ENCODE results near the gene TTC9B. TPM values are rescaled to one million over a fixed set of nuclear protein-coding genes. Genes with fewer than 3 reads are reported as not detected.

The TTC9B gene
- total RNA-seq, 4 donors from 2014 or later, result not detected

DNA sequence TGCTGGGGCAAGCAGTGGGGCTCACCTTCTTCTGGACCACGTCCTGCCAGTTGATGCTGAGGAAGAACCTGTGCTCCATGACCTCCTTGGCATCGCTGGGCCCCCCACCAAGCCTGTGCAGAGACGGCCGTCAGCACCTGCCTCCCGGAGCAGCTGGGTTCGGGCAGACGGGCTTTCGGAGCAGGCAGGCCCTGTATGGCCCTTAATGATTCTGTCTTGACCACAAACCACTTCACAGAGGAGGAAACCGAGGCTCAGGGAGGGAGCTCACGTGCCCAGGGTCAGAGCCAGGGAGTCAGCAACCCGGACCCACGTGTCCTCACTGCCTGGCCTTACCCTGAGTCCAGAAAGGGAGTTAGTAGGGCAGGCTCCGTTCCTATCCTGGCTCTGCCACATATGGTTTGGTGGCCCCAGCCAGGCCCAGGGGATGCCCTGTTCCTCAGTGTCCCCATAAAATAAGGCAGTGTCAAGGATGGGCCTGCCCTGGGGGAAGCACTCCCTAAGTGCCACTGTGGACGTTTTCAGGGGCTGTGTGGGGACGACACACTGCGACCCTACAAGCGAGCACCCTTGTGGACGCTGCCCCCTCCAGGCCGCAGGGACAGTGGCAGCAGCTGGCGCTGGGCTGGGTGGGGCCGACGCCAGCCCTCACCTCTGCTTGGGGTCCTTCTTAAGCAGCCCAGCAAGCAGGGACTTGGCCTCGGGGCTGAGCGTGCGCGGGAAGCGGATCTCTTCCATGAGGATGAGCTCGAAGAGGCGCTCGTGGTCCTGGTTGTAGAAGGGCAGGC, 17.2 kb upstream of the TTC9B start:
- Histone ChIP-seq H3K27me3 (no peaks in the 10 kb centered on the region), H3K4me3 (no peak overlapping the region), H3K27ac (no peak overlapping the region), H3K36me3 (peaks cover 3 to 76% of the 10 kb centered on the region in 2 donors), H3K4me1 (peaks cover 4 to 14% of the 10 kb centered on the region in 2 donors), H3K9me3 (no peaks in the 10 kb centered on the region)
- TF ChIP-seq POLR2A (IDR thresholded peaks at IDR 0.05), result no peak
- TF ChIP-seq, protein P1, sequence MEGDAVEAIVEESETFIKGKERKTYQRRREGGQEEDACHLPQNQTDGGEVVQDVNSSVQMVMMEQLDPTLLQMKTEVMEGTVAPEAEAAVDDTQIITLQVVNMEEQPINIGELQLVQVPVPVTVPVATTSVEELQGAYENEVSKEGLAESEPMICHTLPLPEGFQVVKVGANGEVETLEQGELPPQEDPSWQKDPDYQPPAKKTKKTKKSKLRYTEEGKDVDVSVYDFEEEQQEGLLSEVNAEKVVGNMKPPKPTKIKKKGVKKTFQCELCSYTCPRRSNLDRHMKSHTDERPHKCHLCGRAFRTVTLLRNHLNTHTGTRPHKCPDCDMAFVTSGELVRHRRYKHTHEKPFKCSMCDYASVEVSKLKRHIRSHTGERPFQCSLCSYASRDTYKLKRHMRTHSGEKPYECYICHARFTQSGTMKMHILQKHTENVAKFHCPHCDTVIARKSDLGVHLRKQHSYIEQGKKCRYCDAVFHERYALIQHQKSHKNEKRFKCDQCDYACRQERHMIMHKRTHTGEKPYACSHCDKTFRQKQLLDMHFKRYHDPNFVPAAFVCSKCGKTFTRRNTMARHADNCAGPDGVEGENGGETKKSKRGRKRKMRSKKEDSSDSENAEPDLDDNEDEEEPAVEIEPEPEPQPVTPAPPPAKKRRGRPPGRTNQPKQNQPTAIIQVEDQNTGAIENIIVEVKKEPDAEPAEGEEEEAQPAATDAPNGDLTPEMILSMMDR (IDR thresholded peaks at IDR 0.05 in 4 of 5, conservative IDR thresholded peaks at IDR 0.05 in 1 of 5), result no peak
- intact Hi-C loops (cut with DNase I; ENCODE audit: low total_unique reads) (no loop called here), in situ Hi-C loops (cut with MboI; ENCODE audit: low sequenced_read_pairs in 4 of 4) (no loop called here)
- ATAC-seq, result no peak
- no peak for DNase-seq

DNA sequence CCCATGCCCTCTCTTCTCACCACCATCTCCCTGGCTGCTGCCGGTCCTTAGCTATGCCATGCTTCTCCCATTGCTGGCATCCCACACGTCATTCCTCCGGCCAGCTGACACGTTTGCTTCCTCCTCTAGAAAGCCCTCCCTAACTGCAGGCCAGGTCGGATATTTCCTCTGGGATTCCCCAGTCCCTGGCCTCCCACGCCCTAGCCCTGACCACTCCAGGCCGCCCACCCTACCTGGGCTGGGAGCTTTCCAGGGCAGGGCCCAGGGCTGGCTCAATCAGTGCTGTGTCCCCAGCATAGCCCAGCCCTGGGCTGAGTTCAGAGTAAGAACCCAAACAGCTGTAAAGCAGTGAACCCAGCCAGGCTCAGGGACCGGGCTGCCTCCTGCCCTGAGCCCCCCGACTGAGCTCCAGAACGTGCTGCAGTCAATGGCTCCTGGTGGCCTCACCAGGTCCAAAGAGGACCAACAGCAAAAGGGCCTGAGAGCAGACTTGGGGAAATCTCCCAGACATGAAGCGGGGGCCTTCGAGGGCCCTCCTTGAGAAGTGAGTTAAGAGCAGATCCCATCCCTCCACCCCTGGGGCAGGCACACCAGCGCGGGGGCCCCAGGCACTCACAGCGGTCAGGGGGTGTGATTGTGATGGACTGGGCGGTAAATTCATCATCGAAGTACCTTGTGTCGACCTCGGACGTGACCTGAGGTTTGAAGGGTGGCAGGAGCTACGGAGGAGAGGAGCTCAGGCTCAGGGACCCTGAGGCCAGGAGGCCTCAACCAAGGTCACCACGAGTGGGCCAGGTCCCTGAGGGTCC, 16.4 kb upstream of the TTC9B start:
- Histone ChIP-seq H3K4me1 (peaks cover 5 to 17% of the 10 kb centered on the region in 2 donors), H3K36me3 (peaks cover 3 to 68% of the 10 kb centered on the region in 2 donors), H3K9me3 (no peaks in the 10 kb centered on the region), H3K27ac (no peak overlapping the region), H3K27me3 (no peaks in the 10 kb centered on the region), H3K4me3 (no peak overlapping the region)
- DNase-seq, result no peak
- no peak for TF ChIP-seq POLR2A (IDR thresholded peaks at IDR 0.05)
- TF ChIP-seq, protein P1 (IDR thresholded peaks at IDR 0.05 in 4 of 5, conservative IDR thresholded peaks at IDR 0.05 in 1 of 5), result no peak
- intact Hi-C loops (cut with DNase I; ENCODE audit: low total_unique reads), result no loop called here
- no peak for ATAC-seq
- in situ Hi-C loops (cut with MboI; ENCODE audit: low sequenced_read_pairs in 4 of 4), result no loop called here

DNA sequence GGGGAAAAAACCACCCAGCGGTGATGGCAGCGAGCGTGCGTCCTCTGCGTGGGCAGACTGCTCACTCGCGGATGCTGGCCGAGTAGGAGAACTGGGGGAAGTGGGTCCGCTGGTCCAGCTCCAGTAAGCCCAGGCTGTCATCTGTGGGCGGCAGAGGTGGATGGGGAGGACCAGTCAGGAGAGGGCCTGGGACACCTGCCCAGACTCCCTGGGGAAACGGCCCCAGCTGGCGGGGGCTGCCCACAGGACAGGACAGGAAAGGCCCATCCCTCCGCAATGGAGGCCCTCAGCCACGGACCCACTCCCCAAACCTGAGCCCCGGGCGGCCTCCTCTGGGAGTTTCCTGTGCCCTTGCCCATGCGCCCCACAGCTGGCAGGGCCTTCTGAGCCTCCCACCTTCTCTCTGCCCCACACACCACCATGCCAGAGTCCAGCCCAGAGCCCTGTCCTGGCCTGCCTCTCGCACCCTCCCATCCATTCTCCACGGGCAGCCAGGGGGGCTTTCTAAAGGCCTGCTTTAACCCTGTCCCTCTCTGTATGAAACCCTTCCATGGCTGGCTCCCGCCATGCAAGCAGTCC, 15.7 kb upstream of the TTC9B start:
- Histone ChIP-seq H3K27me3 (no peaks in the 10 kb centered on the region), H3K27ac (no peak overlapping the region), H3K9me3 (no peaks in the 10 kb centered on the region), H3K4me3 (no peak overlapping the region), H3K36me3 (peaks cover 3 to 60% of the 10 kb centered on the region in 2 donors), H3K4me1 (peaks cover 5 to 17% of the 10 kb centered on the region in 2 donors)
- in situ Hi-C loops (cut with MboI; ENCODE audit: low sequenced_read_pairs in 4 of 4), result no loop called here
- TF ChIP-seq POLR2A (IDR thresholded peaks at IDR 0.05), result no peak
- TF ChIP-seq, protein P1 (IDR thresholded peaks at IDR 0.05 in 4 of 5, conservative IDR thresholded peaks at IDR 0.05 in 1 of 5), result no peak
- DNase-seq (no peak), ATAC-seq (no peak)
- intact Hi-C loops (cut with DNase I; ENCODE audit: low total_unique reads), result no loop called here

DNA sequence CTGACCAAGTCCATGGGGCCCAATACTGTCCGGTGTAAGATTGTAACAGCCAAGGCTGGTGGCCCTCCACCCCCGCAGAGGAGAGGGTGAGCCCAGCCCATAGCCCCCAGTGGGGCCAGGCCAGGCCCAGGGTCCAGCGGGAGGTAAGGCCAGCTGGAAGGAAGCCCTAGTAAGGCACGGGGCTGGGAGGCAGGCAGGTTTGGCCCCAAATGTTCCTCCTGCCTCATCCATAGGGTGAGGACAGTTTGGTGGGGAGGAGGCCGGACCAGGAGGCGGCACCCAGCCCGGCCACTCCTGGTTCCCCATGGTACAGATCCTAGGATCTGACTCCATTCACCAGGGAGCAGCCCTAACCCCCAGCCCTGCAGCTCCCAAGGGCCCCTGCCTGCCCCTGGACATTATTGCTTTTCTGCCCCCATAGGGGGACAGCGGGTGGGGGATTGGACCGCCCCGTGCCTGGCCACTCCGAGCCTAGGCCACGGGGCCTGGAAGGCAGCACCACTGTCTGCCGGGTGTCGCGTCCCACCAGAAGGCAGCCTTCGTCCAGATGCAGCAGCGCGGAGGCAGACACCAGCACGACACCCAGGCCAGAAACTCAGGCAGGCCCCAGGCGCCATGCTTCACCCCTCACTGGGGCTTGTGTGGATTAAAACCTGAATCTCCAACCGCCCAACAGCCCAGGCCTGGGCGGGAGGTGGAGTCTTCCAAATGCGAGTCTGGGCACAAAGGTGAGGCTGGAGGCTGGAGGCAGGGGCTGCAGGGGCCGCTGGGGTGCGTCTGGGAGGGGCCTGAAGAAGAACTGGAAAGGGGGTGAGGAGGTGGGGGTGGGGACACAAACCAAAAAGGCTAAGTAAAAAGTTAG, 15.0 kb upstream of the TTC9B start:
- Histone ChIP-seq H3K4me1 (peaks cover 5 to 17% of the 10 kb centered on the region in 2 donors), H3K27ac (no peak overlapping the region), H3K9me3 (no peaks in the 10 kb centered on the region), H3K36me3 (peaks cover 3 to 53% of the 10 kb centered on the region in 2 donors), H3K4me3 (no peak overlapping the region), H3K27me3 (no peaks in the 10 kb centered on the region)
- intact Hi-C loops (cut with DNase I; ENCODE audit: low total_unique reads) (no loop called here), in situ Hi-C loops (cut with MboI; ENCODE audit: low sequenced_read_pairs in 4 of 4) (no loop called here)
- DNase-seq, result no peak
- TF ChIP-seq, protein P1 (IDR thresholded peaks at IDR 0.05 in 4 of 5, conservative IDR thresholded peaks at IDR 0.05 in 1 of 5), result no peak
- no peak for TF ChIP-seq POLR2A (IDR thresholded peaks at IDR 0.05)
- ATAC-seq, result no peak

Measured in gastrocnemius medialis (tissue), 4 donors.